LHCN-M2 (cell line): ENCODE results near the gene C1QTNF1. TPM values are rescaled to one million over a fixed set of nuclear protein-coding genes. Genes with fewer than 3 reads are reported as not detected.
"Not testable (repeated sequence)": the region's sequence is repeated elsewhere in the genome, so short reads cannot be mapped to it uniquely, and the experiment has no call there.

Experiments
- DNase-seq: peaks from one replicate; pipeline ENCODE4 v3.0.0-alpha.2; 2012; ENCODE audit warnings: low read depth
- total RNA-seq: library from RNA; depleted of rRNA; stranded (reverse); fragments of >200 nt; gene quantifications from 2 replicates; pipeline ENCODE4 v1.2.3, GENCODE V29; 2014

Gene C1QTNF1
- total RNA-seq, 1 experiment from 2014 or later, result 6.7 TPM

- DNase-seq, result no peak
Observed at GRCh38 chr17:79005063-79005861, 18.7 kb upstream of the C1QTNF1 start.

GRCh38 chr17:79006046-79006445 lies 17.9 kb upstream of the C1QTNF1 start:
- DNase-seq, result no peak

- DNase-seq, result no peak
Observed at GRCh38 chr17:79006794-79007503, 17.0 kb upstream of the C1QTNF1 start.

- DNase-seq, result no peak
Observed at GRCh38 chr17:79007504-79008381, 16.2 kb upstream of the C1QTNF1 start.

- DNase-seq, result no peak
Observed at GRCh38 chr17:79008666-79009387, 15.1 kb upstream of the C1QTNF1 start.

- peak; percentile 80 for DNase-seq
Observed at GRCh38 chr17:79009397-79010303, 14.3 kb upstream of the C1QTNF1 start, which contains the start of gene CANT1. Gene CANT1 (minus strand): TSS chr17:79009764. CDS start chr17:78997622, 12,142 bp downstream.

- no peak for DNase-seq
Observed at GRCh38 chr17:79010304-79010646, 13.7 kb upstream of the C1QTNF1 start.

- DNase-seq, result peak; percentile 41
Observed at GRCh38 chr17:79011451-79012147, 12.4 kb upstream of the C1QTNF1 start.

- no peak for DNase-seq
Observed at GRCh38 chr17:79012563-79013134, 11.3 kb upstream of the C1QTNF1 start.

GRCh38 chr17:79014158-79014758 lies 9.7 kb upstream of the C1QTNF1 start:
- no peak for DNase-seq

- no peak for DNase-seq
Observed at GRCh38 chr17:79017546-79018369, 6.2 kb upstream of the C1QTNF1 start.

- no peak for DNase-seq
Observed at GRCh38 chr17:79018370-79018695, 5.6 kb upstream of the C1QTNF1 start.

GRCh38 chr17:79019261-79019631 lies 4.7 kb upstream of the C1QTNF1 start:
- DNase-seq, result no peak

- peak; percentile 68 for DNase-seq
Observed at GRCh38 chr17:79019632-79020584, 4.1 kb upstream of the C1QTNF1 start.

GRCh38 chr17:79020631-79021301 lies 3.2 kb upstream of the C1QTNF1 start:
- no peak for DNase-seq

- not testable (repeated sequence) for DNase-seq
Observed at GRCh38 chr17:79021929-79022328, 2.0 kb upstream of the C1QTNF1 start.
